T follicular helper cell (primary cell): ENCODE data around the gene CHRNA9.
"Not testable (repeated sequence)": the region's sequence is repeated elsewhere in the genome, so short reads cannot be mapped to it uniquely, and the experiment has no call there.

Experiments
- DNase-seq: peaks from one replicate; pipeline ENCODE4 v3.0.0-alpha.2; 2020; ENCODE audit warnings: low read depth

Gene CHRNA9

DNA sequence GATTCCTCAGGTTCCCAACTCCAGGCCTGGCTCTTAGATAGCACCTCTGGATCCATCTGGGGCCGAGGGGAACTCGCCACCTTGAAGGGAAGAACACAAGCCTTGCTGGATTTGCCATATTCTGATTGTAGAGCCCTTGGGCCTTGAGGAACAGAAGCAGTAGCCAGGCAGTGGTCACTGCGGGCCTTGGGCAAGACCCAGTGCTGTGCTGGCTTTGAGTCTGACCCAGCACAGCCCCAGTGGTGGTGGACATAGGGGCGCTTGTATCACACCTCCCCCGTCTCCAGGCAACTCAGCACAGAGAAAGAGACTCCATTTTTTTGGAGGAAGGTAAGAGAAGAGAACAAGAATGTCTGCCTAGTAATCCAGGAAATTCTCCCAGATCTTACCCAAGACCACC lies 45.5 kb downstream of the CHRNA9 start:
- DNase-seq: no peak

GRCh38 chr4:40388239-40388638 lies 53.1 kb downstream of the CHRNA9 start:
- no peak for DNase-seq

- no peak for DNase-seq
Observed at GRCh38 chr4:40389986-40390385, 54.9 kb downstream of the CHRNA9 start.

- not testable (repeated sequence) for DNase-seq
Observed at GRCh38 chr4:40392241-40392640, 57.1 kb downstream of the CHRNA9 start.

GRCh38 chr4:40394236-40394635 lies 59.1 kb downstream of the CHRNA9 start:
- no peak for DNase-seq

GRCh38 chr4:40395166-40395900 lies 60.2 kb downstream of the CHRNA9 start:
- DNase-seq: no peak

- DNase-seq: no peak
Observed at GRCh38 chr4:40395908-40396793, 61.0 kb downstream of the CHRNA9 start.

- DNase-seq: no peak
Observed at GRCh38 chr4:40399578-40399977, 64.4 kb downstream of the CHRNA9 start.

GRCh38 chr4:40401096-40401495 lies 66.0 kb downstream of the CHRNA9 start:
- DNase-seq: no peak

GRCh38 chr4:40401631-40402030 lies 66.5 kb downstream of the CHRNA9 start:
- no peak for DNase-seq

DNA sequence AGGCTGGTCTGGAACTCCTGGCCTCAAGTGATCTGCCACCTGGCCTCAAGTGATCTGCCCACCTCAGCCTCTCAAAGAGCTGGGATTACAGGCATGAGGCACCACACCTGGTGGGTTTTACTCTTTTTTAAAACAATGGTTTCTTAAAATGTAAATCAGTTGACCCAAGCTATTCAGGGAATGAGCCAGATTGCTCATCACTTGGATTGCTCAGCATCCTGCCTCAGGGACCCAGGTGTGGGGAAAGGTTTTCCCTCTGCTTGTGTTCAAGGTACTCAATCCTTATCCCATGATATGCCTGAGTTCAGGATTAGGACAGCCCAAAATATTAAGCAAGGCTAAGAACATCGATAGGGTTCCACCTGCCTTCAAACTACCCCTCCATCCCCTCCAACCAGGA lies 67.4 kb downstream of the CHRNA9 start:
- no peak for DNase-seq

DNA sequence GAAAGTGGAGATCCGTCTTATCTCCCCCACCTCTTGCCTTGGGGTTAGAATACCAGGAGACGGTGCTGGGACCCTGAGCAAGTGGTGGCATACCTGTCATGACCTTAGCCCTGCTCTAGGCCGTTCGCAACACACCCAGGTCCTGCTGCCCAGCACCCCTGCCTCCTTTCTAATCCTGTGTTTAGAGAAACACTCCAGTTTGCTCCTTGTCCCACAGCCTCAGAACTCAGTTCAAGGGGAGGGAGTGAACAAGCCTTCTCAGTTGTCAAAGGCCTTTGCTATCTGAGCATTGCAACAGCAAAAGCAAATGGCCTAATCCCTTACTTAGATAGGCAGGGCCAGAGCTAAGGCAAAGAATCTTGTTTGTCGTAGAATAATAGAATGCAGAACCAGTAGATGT lies 67.9 kb downstream of the CHRNA9 start:
- no peak for DNase-seq
